Hematopoietic multipotent progenitor cell treated with erythropoietin and hydrocortisone succinate and interleukin-3 and kit ligand, for 15 days (in vitro differentiated cells): ENCODE data around the gene KLHL22.
"Not testable (repeated sequence)": the region's sequence is repeated elsewhere in the genome, so short reads cannot be mapped to it uniquely, and the experiment has no call there.

ENCODE experiments used
- DNase-seq: peaks from one replicate; pipeline ENCODE4 v3.0.0-alpha.2; 2015; ENCODE audit warnings: low spot score

KLHL22 gene

DNA sequence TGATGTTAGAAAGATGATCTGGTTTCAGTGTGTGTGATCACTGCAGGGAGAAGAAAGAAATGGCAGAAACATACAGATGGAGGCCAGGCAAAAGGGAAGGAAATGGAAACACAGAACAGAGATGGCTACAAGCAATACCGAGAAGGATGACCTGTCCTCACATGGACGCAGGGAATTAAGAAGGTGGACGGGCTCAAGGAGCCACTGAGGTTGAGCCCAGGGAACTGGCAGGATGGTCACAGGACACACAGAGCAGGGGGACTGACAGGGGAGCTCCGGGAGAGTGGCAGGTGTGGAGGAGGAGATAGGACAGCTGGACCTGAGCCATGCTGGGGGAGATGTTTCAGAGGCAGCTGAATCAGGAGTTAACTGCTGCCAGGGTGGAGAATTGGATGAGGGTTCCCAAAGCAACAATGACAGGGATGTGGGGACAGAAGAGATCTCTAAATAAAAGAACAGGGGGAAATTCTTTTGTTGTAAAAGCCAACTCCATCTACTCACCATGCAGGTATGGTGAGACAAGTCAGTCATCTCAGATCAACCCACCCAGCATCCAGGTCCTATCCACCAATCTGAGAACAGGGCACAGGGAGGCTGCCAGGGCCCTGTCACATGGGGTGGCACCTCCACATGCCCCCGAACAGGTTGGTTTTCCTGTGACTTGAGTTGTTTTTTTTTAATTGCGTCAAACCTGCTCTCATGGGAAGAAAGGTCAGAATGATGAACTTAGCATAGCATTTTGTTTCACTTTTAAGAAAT lies 26.3 kb downstream of the KLHL22 start:
- DNase-seq = no peak

DNA sequence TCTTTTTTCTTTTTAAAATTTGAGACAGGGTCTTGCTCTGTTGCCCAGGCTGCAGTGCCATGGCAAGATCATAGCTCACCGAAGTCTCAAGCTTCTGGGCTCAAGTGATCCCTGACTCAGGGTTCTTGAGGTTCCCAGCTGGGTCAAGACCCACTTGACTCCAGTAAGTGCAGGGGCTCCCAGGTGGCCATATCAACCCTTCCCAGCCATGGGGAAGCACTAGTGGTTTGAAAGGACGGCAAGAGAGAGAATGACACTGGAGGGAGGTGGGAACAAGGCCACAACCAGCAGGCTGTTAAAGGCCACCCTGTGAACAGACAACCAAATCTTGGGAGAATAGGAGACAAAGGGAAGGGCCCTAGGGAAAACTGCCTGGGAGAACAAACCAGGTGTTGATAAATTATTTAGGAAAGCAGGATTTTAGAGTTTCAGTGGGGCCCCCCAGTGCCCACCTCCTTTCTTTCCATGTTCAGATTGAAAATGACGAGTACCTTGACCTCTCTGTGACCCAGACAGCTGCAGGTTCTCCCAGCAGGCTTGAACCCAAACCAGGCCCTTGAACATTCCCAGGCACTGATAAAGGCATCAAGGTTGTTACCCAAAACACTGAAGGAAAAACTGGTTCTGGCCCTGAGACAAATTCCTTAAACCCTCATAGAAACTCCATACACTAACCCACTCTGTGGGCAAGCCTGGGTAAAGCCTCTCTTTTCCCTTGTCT lies 28.8 kb downstream of the KLHL22 start:
- DNase-seq = no peak

DNA sequence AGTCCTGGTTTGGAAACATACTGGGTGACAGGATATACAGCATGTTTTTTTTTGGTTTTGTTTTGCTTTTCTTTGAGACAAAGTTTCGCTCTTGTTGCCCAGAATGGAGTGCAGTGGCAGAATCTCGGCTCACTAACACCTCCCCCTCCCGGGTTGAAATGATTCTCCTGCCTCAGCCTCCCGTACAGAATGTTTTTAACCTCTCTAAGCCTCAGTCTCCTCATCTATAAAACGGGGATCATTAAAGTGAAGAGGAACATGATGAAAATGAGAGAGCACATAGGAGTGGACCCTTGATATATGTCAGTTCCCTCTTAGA lies 29.9 kb downstream of the KLHL22 start:
- no peak for DNase-seq

DNA sequence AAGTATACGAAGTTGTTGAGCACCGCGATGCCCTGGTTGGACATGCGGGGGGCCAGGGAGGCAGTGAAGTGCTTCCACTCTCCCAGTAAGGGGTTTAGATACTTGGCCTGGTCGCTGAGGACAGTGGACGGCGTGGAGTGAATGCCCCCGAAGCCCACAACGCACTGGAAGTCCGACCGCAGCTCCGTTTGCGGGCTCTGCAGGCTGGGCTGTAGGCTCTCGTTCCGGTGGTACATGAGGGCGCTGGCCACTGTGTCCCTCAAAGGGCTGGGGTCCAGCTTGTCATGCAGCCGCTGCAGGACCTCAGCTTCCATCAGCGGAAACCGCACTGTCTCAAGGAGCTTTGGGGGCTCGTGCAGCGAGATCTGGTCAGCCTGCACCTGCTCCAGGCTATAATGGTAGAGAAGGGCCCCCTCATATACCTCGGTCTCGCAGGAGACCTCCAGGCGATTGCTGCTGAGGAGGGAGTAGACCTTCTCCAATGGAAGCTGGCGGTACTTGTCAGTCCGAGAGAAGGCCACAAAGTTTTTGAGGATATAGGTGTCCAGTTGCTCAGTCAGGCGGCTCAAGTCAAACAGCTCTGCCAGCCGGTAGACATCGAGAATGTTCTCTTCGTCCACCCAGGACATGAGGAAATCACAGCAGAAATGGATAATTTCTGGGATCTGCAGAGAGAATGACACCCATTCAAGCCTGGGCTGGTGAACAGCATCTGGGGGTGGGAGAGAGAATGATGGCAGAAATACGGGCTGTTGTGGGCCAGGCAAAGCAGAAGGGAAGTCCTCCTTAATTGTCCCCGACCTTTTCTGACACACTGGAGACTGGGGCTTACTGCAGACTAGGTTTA lies 30.5 kb downstream of the KLHL22 start:
- no peak for DNase-seq

DNA sequence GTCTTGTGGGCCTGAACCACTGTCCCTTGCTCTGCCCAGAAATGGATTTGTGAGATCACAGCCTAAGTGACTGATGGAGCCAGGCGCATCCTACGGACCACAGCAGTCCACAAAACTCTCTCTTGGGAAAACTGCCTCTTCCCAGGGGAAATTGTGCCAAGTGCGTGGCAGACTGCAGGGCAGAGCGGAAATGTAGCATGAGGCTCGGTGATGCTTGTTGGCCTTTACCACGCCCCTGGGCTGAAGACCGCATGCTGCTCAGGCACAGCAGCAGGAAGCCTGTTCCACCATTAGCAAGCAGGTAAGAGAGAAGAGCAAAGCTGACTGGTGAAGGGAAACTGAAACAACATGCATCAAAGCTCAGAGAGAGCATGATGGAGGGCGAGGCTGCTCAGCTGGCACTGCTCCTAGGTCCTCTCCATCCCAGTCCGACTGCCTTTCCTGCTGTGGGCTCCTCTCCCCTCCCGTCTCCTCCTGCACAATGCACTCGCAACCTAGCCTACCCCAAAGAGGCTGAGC lies 31.4 kb downstream of the KLHL22 start:
- DNase-seq = no peak

DNA sequence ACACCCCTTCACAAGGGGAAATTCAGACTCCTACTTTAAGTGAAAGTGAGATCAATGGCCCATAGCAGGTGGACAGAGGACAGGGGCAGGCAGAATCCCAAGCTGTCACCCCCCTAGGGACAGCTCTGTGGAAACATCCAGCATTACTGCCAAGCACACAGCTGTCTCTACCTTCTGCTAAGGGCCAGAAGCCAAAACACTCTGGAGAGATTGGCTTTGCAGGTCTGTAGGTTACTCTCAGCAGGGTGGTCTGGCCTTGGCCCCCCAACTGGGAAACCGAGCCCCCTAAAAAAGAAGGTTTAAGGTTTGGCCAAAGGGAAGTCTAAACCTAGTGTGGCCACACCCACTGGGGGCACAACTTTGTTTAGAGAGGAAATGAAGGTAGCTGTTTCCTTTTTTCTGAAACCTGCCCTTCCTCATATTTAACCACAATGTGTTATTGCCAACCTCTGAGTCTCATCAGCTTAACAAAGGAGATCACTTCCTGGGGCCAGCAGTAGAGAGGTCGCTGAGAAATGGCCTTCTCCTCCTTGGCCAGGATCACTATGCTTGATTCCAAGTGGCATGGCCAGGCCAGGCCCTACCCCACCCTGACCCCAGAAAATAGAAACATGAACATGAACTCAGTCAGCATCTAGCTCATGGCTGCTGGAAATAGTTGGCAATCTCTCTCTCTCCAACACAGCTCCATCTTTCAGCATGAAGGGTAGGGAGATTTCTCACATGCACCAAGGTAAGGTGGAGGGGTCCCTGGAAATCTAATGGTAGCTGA lies 32.1 kb downstream of the KLHL22 start:
- no peak for DNase-seq

DNA sequence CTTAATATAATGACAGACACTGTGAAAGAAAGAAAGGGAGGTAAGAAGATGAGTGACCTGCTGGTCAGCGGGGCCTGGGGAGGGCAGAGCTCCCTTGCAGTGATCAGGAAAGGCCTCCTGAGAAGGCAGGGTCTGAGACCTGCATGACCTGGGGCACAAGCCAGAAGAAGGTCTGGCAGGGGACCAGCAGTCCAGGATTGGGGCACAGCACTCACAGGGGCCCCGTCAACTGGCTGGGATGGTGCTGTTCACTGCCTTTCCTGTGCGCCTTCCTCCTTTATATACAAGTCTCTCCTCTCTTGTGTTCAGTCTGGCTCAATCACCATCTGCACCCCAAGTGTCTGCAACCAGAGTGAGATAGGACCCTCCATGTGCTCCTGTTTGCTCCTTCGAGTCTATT lies 35.7 kb downstream of the KLHL22 start:
- DNase-seq = no peak

DNA sequence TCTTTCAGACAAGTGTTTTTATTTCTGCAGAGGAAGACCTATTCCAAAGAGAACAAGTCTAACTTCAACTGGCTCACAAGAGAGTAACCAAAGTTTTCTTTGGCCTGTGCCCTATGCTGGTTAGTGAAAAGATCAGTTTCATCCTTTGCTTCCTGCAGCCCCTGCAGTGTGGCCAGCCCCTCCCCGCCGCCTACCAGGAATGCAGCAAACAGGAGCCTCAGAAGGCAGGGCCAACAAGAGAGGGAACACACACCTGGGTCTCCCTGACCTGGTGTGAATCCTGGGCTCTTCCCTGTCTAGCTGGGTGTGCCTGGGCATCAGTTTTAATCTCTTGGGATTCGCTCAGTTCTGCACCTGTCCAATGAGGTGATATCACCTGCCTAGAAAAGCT lies 36.4 kb downstream of the KLHL22 start:
- no peak for DNase-seq

DNA sequence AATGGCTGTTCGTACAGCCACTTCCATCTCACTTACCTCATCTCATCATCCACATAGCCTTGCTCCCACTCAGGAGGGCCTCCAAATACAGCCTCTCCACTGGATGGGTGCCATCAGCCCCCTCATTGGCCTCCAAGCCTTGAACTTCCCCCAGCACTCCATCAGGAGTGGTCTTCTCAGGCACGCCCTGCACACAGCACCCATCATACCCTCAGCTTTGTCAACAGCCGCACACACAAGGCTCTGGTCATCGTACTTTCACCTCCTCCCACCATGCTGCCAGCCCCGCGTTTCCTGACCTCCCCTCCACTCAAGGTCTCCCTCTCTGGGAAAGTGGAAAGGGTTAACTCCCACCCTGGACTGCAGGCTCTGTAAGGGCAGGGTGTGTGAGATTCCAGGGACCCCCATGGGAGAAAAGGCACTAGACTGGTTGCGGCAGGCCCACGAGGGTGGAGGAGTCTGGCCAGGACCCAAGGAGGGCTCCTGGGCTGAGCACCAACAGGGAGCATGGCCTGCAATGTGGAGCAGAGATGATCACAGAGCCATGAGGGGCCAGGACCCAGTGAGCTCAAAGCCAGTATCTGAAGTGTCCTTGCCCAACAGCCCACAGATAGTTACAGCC lies 37.0 kb downstream of the KLHL22 start:
- DNase-seq = no peak

DNA sequence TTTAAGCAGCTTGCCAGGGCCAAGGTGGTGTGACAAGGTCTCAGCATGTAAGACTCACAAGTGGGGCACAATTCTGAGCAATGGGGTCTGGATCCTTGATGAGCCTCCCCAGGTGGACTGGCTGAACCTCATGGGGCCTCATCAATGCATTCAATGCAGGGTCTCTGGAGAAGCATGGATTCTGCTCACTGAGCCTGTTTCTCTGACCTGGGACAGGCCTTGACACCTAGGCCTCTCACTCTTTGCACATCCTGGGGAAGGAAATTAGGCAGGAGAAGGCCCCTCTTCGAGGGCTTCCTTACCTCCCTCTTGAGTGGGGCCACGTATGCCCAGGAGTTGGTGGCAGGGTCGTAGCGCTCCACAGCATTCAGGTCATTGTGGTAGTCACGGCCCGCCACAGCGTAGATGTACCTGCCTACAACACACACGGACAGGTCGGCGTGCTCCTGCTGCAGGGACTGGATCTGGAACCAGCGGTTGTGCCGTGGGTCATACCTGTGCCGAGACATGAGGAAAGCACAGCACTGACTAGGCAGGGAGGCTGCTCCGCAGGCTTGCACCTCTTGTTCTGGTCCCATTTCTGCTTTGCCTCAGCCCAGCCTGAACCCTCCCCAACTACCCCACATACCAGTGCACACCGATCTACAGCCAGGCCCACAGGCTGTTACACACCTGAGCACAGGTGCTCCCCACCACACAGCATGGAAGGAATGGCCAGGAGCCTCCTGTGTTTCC lies 37.9 kb downstream of the KLHL22 start:
- DNase-seq = no peak

DNA sequence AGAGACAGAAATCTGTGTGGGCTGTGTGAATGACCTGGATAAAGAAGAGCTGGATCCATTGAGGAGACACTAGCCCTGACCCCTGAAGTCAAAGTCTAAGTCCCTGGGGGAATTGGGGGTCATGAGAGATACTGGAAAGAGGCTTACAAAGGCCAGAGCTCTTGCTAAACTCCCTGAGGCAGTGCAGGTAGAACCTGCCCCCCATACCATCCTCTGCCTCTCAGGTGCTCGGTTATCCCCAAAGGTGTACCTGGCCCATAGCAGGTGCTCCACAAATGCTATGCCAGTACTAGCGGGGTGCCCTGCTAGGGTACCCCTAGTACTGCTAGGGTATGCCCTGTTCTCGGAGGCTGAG lies 38.9 kb downstream of the KLHL22 start:
- DNase-seq = no peak

DNA sequence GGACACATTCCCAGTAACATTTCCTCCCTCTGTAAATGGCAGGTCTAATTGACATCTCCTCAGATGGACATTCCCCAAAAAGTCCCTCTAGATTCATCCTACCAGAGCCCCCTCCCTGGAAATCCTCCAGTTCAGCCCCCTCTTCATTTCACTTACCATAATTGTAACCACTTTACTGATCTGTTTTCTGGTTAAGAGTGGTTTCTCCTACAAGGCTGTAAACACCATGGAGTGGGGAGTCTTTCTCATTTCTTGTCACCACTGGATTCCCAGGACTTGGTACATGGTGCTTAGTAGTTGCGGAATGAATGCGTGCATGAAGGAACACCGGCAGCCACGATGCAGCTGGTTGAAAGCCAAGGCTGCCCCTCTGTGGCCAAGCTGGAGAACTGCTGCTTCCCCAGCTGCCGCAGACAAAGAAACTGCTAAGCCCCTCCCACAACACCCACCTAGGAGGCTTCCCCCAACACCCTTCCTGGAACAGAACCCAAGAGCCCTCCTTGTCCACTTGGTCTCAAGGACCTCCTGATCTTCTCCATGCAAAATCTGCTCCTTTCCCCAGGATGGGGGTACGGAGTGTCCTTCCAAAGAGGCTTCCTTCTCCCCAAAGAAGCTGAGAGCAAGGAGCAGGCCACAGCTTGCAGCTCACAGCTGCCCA lies 39.4 kb downstream of the KLHL22 start:
- peak; percentile 47 for DNase-seq

DNA sequence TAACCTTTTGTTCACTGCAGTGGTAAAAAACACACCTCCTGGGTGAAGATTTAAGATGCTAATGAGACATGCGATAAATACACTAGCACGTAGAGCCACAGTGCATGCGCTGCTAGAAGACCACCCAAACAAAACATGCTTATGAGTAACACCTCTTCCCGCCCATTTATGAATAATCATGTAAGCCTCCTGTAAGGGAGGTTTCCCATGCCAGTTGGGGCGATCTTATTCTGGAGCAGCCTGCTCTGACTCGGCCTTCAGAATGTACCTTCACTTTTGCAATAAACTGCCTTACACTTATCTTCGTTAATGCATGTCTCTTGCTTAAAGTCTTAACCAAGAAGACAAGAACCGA lies 39.9 kb downstream of the KLHL22 start:
- DNase-seq = no peak

DNA sequence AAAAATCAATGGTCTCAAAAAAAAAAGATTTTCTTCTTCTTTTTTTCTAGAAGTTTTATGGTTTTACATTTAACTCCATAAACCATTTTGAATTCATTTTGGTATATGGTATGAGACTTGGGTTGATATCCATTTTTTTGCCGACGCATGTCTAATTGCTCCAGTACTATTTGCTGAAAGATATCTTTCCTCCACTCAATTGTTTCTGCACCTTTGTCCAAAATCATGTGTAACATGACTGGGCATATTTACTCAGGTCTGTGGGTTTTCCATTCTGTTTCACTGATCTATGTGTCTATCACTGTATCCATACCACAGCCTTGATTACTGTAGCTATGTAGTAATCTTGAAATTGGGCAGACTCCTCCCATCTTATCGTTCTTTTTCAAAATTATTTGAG lies 42.4 kb downstream of the KLHL22 start:
- DNase-seq = no peak

DNA sequence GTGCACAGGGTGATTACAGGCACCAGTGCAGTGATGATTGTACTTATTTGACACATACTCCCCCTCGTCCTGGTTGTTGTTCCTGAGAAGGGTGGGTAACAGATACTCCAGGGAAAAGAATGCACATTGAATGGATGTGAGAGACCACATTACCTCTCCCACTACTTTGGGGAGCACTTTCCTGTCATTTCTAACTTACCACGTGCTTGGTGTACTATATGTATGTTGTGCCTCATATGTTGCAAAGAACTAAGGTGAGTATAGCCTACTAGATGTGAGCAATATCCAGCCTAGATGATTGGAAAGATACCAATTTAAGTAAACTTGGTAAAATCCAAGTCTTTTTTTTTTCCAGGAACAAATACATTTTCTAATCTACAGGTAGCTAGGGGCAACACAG lies 43.7 kb downstream of the KLHL22 start:
- DNase-seq = no peak

DNA sequence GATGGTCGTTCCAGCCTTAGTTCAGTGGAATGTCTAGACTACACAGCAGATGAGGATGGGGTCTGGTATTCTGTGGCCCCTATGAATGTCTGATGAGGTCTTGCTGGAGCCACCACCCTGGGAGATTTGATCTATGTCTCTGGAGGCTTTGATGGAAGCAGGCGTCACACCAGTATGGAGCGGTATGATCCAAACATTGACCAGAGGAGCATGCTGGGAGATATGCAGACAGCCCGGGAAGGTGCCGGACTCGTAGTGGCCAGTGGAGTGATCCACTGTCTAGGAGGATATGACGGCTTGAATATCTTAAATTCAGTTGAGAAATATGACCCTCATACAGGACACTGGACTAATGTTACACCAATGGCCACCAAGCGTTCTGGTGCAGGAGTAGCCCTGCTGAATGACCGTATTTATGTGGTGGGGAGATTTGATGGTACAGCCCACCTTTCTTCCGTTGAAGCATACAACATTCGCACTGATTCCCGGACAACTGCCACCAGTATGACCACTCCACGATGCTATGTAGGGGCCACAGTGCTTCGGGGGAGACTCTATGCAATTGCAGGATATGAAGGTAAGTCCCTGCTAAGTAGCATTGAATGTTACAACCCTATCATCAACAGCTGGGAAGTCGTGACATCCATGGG lies 44.3 kb downstream of the KLHL22 start:
- not testable (repeated sequence) for DNase-seq

DNA sequence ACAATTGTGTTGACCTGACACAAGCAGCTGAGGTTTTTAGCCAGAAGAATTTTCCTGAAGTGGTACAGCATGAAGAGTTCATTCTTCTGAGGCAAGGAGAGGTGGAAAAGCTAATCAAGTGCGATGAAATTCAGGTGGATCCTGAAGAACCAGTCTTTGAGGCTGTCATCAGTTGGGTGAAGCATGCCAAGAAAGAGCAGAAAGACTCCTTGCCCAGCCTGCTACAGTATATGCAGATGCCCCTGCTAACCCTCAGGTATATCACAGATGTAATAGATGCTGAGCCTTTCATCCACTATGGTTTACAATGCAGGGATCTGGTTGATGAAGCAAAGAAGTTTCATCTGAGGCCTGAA lies 45.1 kb downstream of the KLHL22 start:
- no peak for DNase-seq

DNA sequence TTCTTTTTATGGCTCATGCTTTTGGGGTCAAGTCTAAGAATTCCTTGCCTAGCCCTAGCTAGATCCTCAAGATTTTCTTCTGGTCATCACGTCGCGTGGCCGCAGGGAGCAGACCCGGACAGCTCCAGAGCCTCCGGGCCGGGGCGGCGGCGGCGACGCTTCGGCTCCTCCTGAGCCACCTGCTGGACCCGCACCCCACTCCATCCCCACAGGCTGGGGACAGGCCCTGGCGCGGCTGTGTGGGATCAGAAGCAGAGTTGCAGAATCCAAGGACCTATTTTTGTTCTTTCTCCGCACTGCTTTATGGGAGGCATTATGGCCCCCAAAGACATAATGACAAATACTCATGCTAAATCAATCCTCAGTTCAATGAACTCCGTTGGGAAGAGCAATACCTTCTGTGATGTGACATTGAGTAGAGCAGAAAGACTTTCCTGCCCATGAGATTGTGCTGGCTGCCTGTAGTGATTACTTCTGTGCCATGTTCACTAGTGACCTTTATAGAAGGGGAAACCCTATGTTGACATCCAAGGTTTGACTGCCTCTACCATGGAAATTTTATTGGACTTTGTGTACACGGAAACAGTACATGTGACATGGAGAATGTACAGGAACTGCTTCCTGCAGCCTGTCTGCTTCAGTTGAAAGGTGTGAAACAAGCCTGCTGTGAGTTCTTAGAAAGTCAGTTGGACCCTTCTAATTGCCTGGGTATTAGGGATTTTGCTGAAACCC lies 45.6 kb downstream of the KLHL22 start:
- no peak for DNase-seq

DNA sequence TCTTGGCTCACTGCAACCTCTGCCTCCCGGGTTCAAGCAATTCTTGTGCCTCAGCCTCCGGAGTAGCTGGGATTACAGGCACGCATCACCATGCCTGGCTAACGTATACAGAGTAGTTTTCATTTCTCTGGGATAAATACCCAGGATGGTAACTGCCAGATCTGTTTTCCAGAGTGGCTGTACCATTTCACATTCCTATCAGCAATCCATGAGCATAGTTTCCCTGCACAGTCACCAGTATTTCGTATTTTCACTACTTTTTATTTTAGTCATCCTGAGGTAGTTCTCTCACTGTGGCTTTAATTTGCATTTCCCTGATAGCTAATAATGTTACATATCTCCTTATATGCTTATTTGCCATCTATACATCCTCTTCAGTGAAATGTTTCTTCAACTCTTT lies 47.0 kb downstream of the KLHL22 start:
- no peak for DNase-seq
